Endothelial cell of umbilical vein (primary cell): Measurements from ENCODE around the gene GPR18. TPM values are rescaled to one million over a fixed set of nuclear protein-coding genes. Genes with fewer than 3 reads are reported as not detected.
A peak's percentile ranks its signal among the peaks of the same experiment; 100 is the strongest.

Source experiments
- Bru-seq: library from RNA; stranded (reverse); fragments of 400-500 nt; gene quantifications from one replicate; lab custom pipeline; 2021; lab: Mats Ljungman, UMichigan
- BruChase-seq, 2 experiments: library from RNA; stranded (reverse); fragments of 400-500 nt; gene quantifications; one replicate each; lab custom pipeline; 2021; lab: Mats Ljungman, UMichigan
- BruUV-seq: library from RNA; stranded (reverse); fragments of 400-500 nt; replicated peaks from 2 replicates; lab custom pipeline; 2021; lab: Mats Ljungman, UMichigan
- CTCF ChIA-PET: fragments of 300-600, 350-600 bp; sonication (Branson Sonifier 250); formaldehyde crosslinking; loops from one replicate; lab custom pipeline; 2021; ENCODE audit warnings: antibody characterized with exemption, inconsistent platforms; lab: Charles Lee
- POLR2A ChIA-PET: fragments of 300-600, 350-600 bp; sonication (Branson Sonifier 250); formaldehyde crosslinking; loops from one replicate; lab custom pipeline; 2021; ENCODE audit warnings: antibody characterized with exemption, inconsistent platforms; lab: Charles Lee
- DNase-seq: peaks from one replicate; pipeline ENCODE4 v3.0.0-alpha.2; 2011; ENCODE audit warnings: low read depth, low spot score
- FAIRE-seq: peaks from 2 replicates; lab custom pipeline; 2011; peaks lifted over from hg19 to GRCh38; lab: Jason Lieb, UNC
- H2AFZ ChIP-seq: 2 replicates; pipeline ENCODE4 v1.6.0; 2012; ENCODE audit warnings: low read depth, low read length, control low read depth, inconsistent platforms
- H3K27ac ChIP-seq: 2 replicates; pipeline ENCODE4 v1.5.1; 2011; ENCODE audit warnings: low read depth, mild to moderate bottlenecking, control low read depth, low read length, moderate library complexity; ENCODE audit not compliant: insufficient read depth
- H3K27me3 ChIP-seq, 2 experiments: 2 replicates each; pipeline versions ENCODE4 v1.6.0 to v1.6.1; 2011; ENCODE audit warnings: low read length in 2 of 2, mixed read lengths in 1 of 2; ENCODE audit not compliant: control insufficient read depth in 2 of 2, insufficient read depth in 2 of 2
- H3K36me3 ChIP-seq, 2 experiments: 2 replicates in 1 of 2; 3 replicates in 1 of 2; pipeline ENCODE4 v1.5.1; 2011; ENCODE audit warnings: low read length in 2 of 2, mild to moderate bottlenecking in 1 of 2, moderate library complexity in 1 of 2; ENCODE audit not compliant: control insufficient read depth in 2 of 2, insufficient read depth in 2 of 2; ENCODE audit errors: extremely low read depth in 1 of 2
- H3K4me1 ChIP-seq: 3 replicates; pipeline ENCODE4 v1.5.1; 2011; ENCODE audit warnings: mild to moderate bottlenecking, low read length; ENCODE audit not compliant: control insufficient read depth, insufficient read depth; ENCODE audit errors: extremely low read depth
- H3K4me2 ChIP-seq: 2 replicates; pipeline ENCODE4 v1.6.1; 2011; ENCODE audit warnings: low read length, control low read depth, mixed read lengths; ENCODE audit not compliant: insufficient read depth
- H3K4me3 ChIP-seq, 3 experiments: fragments of 200-600 bp in 1 of 3; sonication (generic), shearing (Covaris generic) in 1 of 3; replicated peaks in 1 of 3; 2 replicates each; pipeline ENCODE4 v1.5.1; 2011 to 2016; ENCODE audit warnings: control low read depth in 3 of 3, low read length in 3 of 3, mild to moderate bottlenecking in 2 of 3, inconsistent platforms in 1 of 3, low read depth in 1 of 3, moderate library complexity in 1 of 3; ENCODE audit not compliant: insufficient read depth in 1 of 3
- H3K79me2 ChIP-seq: 2 replicates; pipeline ENCODE4 v1.6.0; 2012; ENCODE audit warnings: low read length, inconsistent platforms; ENCODE audit not compliant: control insufficient read depth, insufficient read depth
- H3K9ac ChIP-seq: replicated peaks from 2 replicates; pipeline ENCODE3; 2011; ENCODE audit warnings: low read length, control low read depth; ENCODE audit not compliant: insufficient read depth; ENCODE audit errors: extremely low read depth
- H3K9me1 ChIP-seq: replicated peaks from 3 replicates; pipeline ENCODE4 v1.6.0; 2011; ENCODE audit warnings: mild to moderate bottlenecking, low read length; ENCODE audit not compliant: control insufficient read depth, insufficient read depth; ENCODE audit errors: extremely low read depth
- H3K9me3 ChIP-seq: replicated peaks from 2 replicates; pipeline ENCODE4 v1.5.1; 2012; ENCODE audit warnings: low read length, inconsistent platforms; ENCODE audit not compliant: control insufficient read depth, insufficient read depth
- H4K20me1 ChIP-seq: replicated peaks from 2 replicates; pipeline ENCODE3; 2011; ENCODE audit warnings: mild to moderate bottlenecking, low read length; ENCODE audit not compliant: control insufficient read depth, insufficient read depth; ENCODE audit errors: extremely low read depth
- EZH2 ChIP-seq: IDR thresholded peaks from 2 replicates; pipeline ENCODE4 v1.6.1; 2012; ENCODE audit warnings: borderline replicate concordance, low read depth, mild to moderate bottlenecking, moderate library complexity, low read length, inconsistent platforms; ENCODE audit not compliant: severe bottlenecking
- FOS ChIP-seq: IDR thresholded peaks from 2 replicates; pipeline ENCODE4 v1.6.1; 2011; ENCODE audit warnings: mild to moderate bottlenecking, low read length, moderate library complexity, borderline replicate concordance; ENCODE audit not compliant: insufficient read depth
- GATA2 ChIP-seq: IDR thresholded peaks from 2 replicates; pipeline ENCODE4 v1.7.0; 2011; ENCODE audit warnings: low read depth, mild to moderate bottlenecking, moderate library complexity, mixed read lengths, low read length; ENCODE audit not compliant: insufficient read length, insufficient read depth
- JUN ChIP-seq: IDR thresholded peaks from 2 replicates; pipeline ENCODE4 v1.6.1; 2011; ENCODE audit warnings: borderline replicate concordance, low read depth; ENCODE audit not compliant: insufficient read length, insufficient read depth
- MYC ChIP-seq: IDR thresholded peaks from one replicate; pipeline ENCODE4 v1.6.1; 2011; ENCODE audit warnings: mild to moderate bottlenecking, low read depth, low read length
- POLR2A ChIP-seq: IDR thresholded peaks from 2 replicates; pipeline ENCODE4 v1.6.1; 2012; ENCODE audit warnings: low read depth, mild to moderate bottlenecking, control low read depth, low read length
- POLR2AphosphoS5 ChIP-seq: IDR thresholded peaks from 2 replicates; pipeline ENCODE4 v1.6.1; 2012; ENCODE audit warnings: low read depth, mild to moderate bottlenecking, control low read depth, low read length, moderate library complexity; ENCODE audit not compliant: insufficient read depth
- dilution Hi-C: fragments of 300-500 bp; cut with MboI; formaldehyde crosslinking; loops from one replicate; pipeline ENCODE4 v1.15.0; 2019; ENCODE audit warnings: low sequenced_read_pairs; ENCODE audit not compliant: extremely low pct_ligation_motif_present
- intact Hi-C: fragments of 100-400 bp; cut with micrococcal nuclease; formaldehyde crosslinking; loops from one replicate; pipeline ENCODE4 v1.10.0; 2022
- long read RNA-seq: library from polyadenylated mRNA; stranded (forward); transcript quantifications from one replicate; pipeline ENCODE4 v2.0.0, GENCODE V29; 2021
- polyA minus RNA-seq, 3 experiments: library from RNA; depleted of rRNA, polyadenylated mRNA; stranded (reverse); fragments of >200 nt; gene quantifications; 1 replicate in 1 of 3; 2 replicates in 2 of 3; pipeline ENCODE4 v1.2.3, GENCODE V29; 2011
- polyA plus RNA-seq, 4 experiments: library from polyadenylated mRNA; depleted of rRNA in 3 of 4; stranded (reverse) in 3 of 4; unstranded in 1 of 4; fragments of >200 nt; gene quantifications; 2 replicates each; pipeline versions ENCODE4 v1.2.1 to v1.2.3, GENCODE V29; 2011 to 2012; ENCODE audit warnings: missing spikeins in 1 of 4
- total RNA-seq: library from RNA; stranded (reverse); gene quantifications from 2 replicates; pipeline ENCODE4 v1.2.3, GENCODE V29; 2021
- TF ChIP-seq, protein P1 (sequence below), 2 donors: IDR thresholded peaks; 1 replicate in 1 of 2; 2 replicates in 1 of 2; pipeline ENCODE4 v1.5.1; 2011; ENCODE audit warnings: low read length in 2 of 2, mild to moderate bottlenecking in 2 of 2, moderate library complexity in 2 of 2, control low read depth in 1 of 2, inconsistent platforms in 1 of 2, low read depth in 1 of 2; ENCODE audit not compliant: insufficient read depth in 1 of 2; ENCODE audit errors: extremely low read depth in 1 of 2
- TF ChIP-seq, protein P2 (sequence below): IDR thresholded peaks from 2 replicates; pipeline ENCODE4 v1.6.1; 2011; ENCODE audit not compliant: insufficient read depth, insufficient read length

The GPR18 gene, protein sequence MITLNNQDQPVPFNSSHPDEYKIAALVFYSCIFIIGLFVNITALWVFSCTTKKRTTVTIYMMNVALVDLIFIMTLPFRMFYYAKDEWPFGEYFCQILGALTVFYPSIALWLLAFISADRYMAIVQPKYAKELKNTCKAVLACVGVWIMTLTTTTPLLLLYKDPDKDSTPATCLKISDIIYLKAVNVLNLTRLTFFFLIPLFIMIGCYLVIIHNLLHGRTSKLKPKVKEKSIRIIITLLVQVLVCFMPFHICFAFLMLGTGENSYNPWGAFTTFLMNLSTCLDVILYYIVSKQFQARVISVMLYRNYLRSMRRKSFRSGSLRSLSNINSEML
- total RNA-seq (not detected in 2 replicates), polyA plus RNA-seq (not detected in 2 replicates), polyA minus RNA-seq (not detected in 2 replicates), Bru-seq, nascent RNA (not detected), BruChase-seq, experiment 1, labeled RNA remaining after a 6-hour chase (not detected), BruChase-seq, experiment 2, labeled RNA remaining after a 2-hour chase (not detected)
- not detected in 2 replicates for polyA plus RNA-seq (2011; cell fraction: cytosol; rRNA removed)
- not detected in 2 replicates for polyA plus RNA-seq (2011; cell fraction: nucleus; rRNA removed)
- polyA plus RNA-seq (2012), result not detected in 2 replicates
- not detected for polyA minus RNA-seq (2011; cell fraction: cytosol; rRNA and poly(A)+ RNA removed)
- polyA minus RNA-seq (2011; cell fraction: nucleus; rRNA and poly(A)+ RNA removed), result not detected in 2 replicates
- long read RNA-seq, result 0 reads

DNA sequence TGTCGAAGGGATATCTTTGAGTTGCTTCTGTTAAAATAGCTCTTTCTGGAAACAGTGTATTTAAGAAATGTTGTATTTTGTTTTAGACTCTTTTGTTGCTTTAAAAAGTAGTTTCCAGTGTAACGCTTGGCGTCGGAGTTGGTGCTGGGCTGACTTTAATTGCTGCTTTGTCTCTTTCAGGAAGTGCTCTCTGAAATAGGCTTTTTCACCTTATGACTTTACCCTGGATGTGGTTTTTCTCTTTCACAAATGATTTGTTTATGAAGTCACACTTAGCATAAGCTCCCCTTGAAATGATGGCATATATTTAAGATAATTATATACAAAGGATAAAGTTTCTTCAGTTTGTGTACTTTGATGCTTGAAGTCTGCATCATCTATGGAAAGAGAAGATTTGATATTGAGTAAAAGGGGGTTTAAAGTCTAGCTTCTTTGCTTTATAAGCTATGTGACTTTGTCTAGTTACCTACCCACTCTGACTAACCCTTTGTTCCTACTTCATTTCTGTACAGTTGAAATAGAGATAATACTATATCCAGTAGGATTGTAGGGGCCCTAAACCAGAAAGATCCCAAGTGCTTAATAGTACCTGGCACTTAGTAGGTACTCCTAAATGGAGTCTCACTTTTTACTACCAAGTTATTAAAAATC, at the start of gene GPR18:
Gene GPR18, minus strand, starts transcription at position 170 of the 651 bp plus-strand sequence. CDS start 2,507 bp downstream, outside the sequence.
- no peaks in the 10 kb centered on the region for H4K20me1 ChIP-seq
- no peak within 1 kb of the TSS for H3K9ac ChIP-seq
- H3K4me1 ChIP-seq, result peaks cover 9% of the 10 kb centered on the region
- H3K36me3 ChIP-seq, result peaks cover 0 to 2% of the 10 kb centered on the region in 2 experiments
- H3K27ac ChIP-seq, result no peak within 1 kb of the TSS
- no peak within 1 kb of the TSS for H2AFZ ChIP-seq
- H3K9me1 ChIP-seq, result no peaks in the 10 kb centered on the region
- H3K27me3 ChIP-seq, result no peaks in the 10 kb centered on the region
- DNase-seq, result peak; percentile 15
- H3K4me3 ChIP-seq, result no peak within 1 kb of the TSS
- no TSS peak for BruUV-seq
- ChIA-PET POLR2A (no interaction called here), CTCF (interaction anchor here (2.1 kb wide), 2 partner anchors 11 to 82 kb away, joined by 11 to 12 read pairs; no protein-coding TSS in a partner anchor)
- FAIRE-seq, result no peak
- dilution Hi-C loops (loop anchor here (25.0 kb wide), 1 partner anchor 96 kb away; no protein-coding TSS in a partner anchor), intact Hi-C loops (no loop called here)
- H3K4me2 ChIP-seq, result peak within 1 kb of the TSS; percentile 16
- H3K79me2 ChIP-seq, result no peaks in the 10 kb centered on the region
- TF ChIP-seq MYC, result no peak
- no peak for TF ChIP-seq EZH2
- TF ChIP-seq JUN, result no peak
- no peak for TF ChIP-seq POLR2AphosphoS5
- TF ChIP-seq GATA2, result no peak
- TF ChIP-seq, protein P1, sequence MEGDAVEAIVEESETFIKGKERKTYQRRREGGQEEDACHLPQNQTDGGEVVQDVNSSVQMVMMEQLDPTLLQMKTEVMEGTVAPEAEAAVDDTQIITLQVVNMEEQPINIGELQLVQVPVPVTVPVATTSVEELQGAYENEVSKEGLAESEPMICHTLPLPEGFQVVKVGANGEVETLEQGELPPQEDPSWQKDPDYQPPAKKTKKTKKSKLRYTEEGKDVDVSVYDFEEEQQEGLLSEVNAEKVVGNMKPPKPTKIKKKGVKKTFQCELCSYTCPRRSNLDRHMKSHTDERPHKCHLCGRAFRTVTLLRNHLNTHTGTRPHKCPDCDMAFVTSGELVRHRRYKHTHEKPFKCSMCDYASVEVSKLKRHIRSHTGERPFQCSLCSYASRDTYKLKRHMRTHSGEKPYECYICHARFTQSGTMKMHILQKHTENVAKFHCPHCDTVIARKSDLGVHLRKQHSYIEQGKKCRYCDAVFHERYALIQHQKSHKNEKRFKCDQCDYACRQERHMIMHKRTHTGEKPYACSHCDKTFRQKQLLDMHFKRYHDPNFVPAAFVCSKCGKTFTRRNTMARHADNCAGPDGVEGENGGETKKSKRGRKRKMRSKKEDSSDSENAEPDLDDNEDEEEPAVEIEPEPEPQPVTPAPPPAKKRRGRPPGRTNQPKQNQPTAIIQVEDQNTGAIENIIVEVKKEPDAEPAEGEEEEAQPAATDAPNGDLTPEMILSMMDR (IDR thresholded peaks at IDR 0.05; ENCODE audit: extremely low read depth in 1 of 2, insufficient read depth in 1 of 2, low read depth in 1 of 2, low read length in 2 of 2), result no peak
- TF ChIP-seq, protein P2, sequence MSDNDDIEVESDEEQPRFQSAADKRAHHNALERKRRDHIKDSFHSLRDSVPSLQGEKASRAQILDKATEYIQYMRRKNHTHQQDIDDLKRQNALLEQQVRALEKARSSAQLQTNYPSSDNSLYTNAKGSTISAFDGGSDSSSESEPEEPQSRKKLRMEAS, result no peak
- TF ChIP-seq FOS, result no peak
- TF ChIP-seq POLR2A, result no peak
- H3K9me3 ChIP-seq, result no peaks in the 10 kb centered on the region
